Liver (tissue), 9 donors: Measurements from ENCODE around the gene WNT5A. TPM values are rescaled to one million over a fixed set of nuclear protein-coding genes. Genes with fewer than 3 reads are reported as not detected.

ENCODE experiments used
- DNase-seq: peaks from one replicate; pipeline ENCODE4 v3.0.0-alpha.2; 2017; ENCODE audit warnings: low spot score
- H3K27ac ChIP-seq, 2 donors: one replicate each; pipeline ENCODE4 v1.7.0; 2013; ENCODE audit warnings: inconsistent platforms in 2 of 2, low read length in 2 of 2, control low read depth in 1 of 2, low read depth in 1 of 2, mild to moderate bottlenecking in 1 of 2
- H3K27me3 ChIP-seq, 4 donors: one replicate each; pipeline versions ENCODE4 v1.6.1 to v1.7.0; 2013; ENCODE audit warnings: low read length in 3 of 4, inconsistent platforms in 1 of 4, mild to moderate bottlenecking in 1 of 4, moderate library complexity in 1 of 4; ENCODE audit not compliant: control insufficient read depth in 4 of 4, insufficient read depth in 4 of 4
- H3K36me3 ChIP-seq, 4 donors: one replicate each; pipeline versions ENCODE4 v1.6.1 to v1.7.0; 2013; ENCODE audit warnings: low read length in 3 of 4, mild to moderate bottlenecking in 3 of 4, low read depth in 1 of 4, moderate library complexity in 1 of 4; ENCODE audit not compliant: control insufficient read depth in 4 of 4, insufficient read depth in 3 of 4
- H3K4me1 ChIP-seq, 4 donors: one replicate each; pipeline versions ENCODE4 v1.6.1 to v1.7.0; 2013; ENCODE audit warnings: low read length in 3 of 4, mild to moderate bottlenecking in 3 of 4, moderate library complexity in 1 of 4; ENCODE audit not compliant: control insufficient read depth in 4 of 4, insufficient read depth in 4 of 4
- H3K4me3 ChIP-seq, 3 donors: one replicate each; pipeline versions ENCODE4 v1.6.1 to v1.7.0; 2013; ENCODE audit warnings: low read length in 3 of 3, control low read depth in 1 of 3, low read depth in 1 of 3, mild to moderate bottlenecking in 1 of 3
- H3K9ac ChIP-seq, 2 donors: one replicate each; pipeline ENCODE4 v1.7.0; 2013; ENCODE audit warnings: low read length in 2 of 2, mild to moderate bottlenecking in 2 of 2, moderate library complexity in 2 of 2, control low read depth in 1 of 2, low read depth in 1 of 2
- H3K9me3 ChIP-seq, 4 donors: one replicate each; pipeline versions ENCODE4 v1.6.1 to v1.7.0; 2013; ENCODE audit warnings: low read length in 3 of 4; ENCODE audit not compliant: control insufficient read depth in 4 of 4
- EGR1 ChIP-seq, 2 donors: IDR thresholded peaks; 2 replicates each; pipeline ENCODE4 v1.6.1; 2016 to 2018; ENCODE audit warnings: antibody characterized with exemption in 2 of 2, low read depth in 2 of 2
- FOXA1 ChIP-seq: IDR thresholded peaks from 2 replicates; pipeline ENCODE4 v1.6.1; 2016; ENCODE audit warnings: antibody characterized with exemption
- FOXA2 ChIP-seq: IDR thresholded peaks from 2 replicates; pipeline ENCODE4 v1.6.1; 2016; ENCODE audit warnings: antibody characterized with exemption
- GABPA ChIP-seq, 2 donors: IDR thresholded peaks in 1 of 2; conservative IDR thresholded peaks in 1 of 2; 2 replicates each; pipeline ENCODE4 v1.6.1; 2016; ENCODE audit warnings: antibody characterized with exemption in 2 of 2, mild to moderate bottlenecking in 1 of 2, moderate library complexity in 1 of 2
- HNF4A ChIP-seq, 2 donors: conservative IDR thresholded peaks; 2 replicates each; pipeline ENCODE4 v1.6.1; 2016; ENCODE audit warnings: antibody characterized with exemption in 2 of 2, mild to moderate bottlenecking in 2 of 2
- HNF4G ChIP-seq: IDR thresholded peaks from 2 replicates; pipeline ENCODE4 v1.6.1; 2016; ENCODE audit warnings: antibody characterized with exemption
- JUND ChIP-seq, 2 donors: IDR thresholded peaks; 2 replicates each; pipeline ENCODE4 v1.6.1; 2016; ENCODE audit warnings: antibody characterized with exemption in 2 of 2
- NR2F2 ChIP-seq: IDR thresholded peaks from 2 replicates; pipeline ENCODE4 v1.6.1; 2016; ENCODE audit warnings: antibody characterized with exemption
- RAD21 ChIP-seq, 2 donors: IDR thresholded peaks; 2 replicates each; pipeline ENCODE4 v1.6.1; 2016; ENCODE audit warnings: antibody characterized with exemption in 2 of 2, mild to moderate bottlenecking in 2 of 2
- RXRA ChIP-seq, 2 donors: IDR thresholded peaks; 2 replicates each; pipeline ENCODE4 v1.6.1; 2017 to 2018; ENCODE audit warnings: antibody characterized with exemption in 2 of 2, mild to moderate bottlenecking in 1 of 2
- SP1 ChIP-seq: IDR thresholded peaks from 2 replicates; pipeline ENCODE4 v1.6.1; 2018; ENCODE audit warnings: antibody characterized with exemption, mild to moderate bottlenecking
- TAF1 ChIP-seq: conservative IDR thresholded peaks from 2 replicates; pipeline ENCODE4 v1.6.1; 2016; ENCODE audit warnings: antibody characterized with exemption, mild to moderate bottlenecking
- YY1 ChIP-seq: IDR thresholded peaks from 2 replicates; pipeline ENCODE4 v1.6.1; 2016; ENCODE audit warnings: antibody characterized with exemption, mild to moderate bottlenecking
- WGBS: extraction: QIAGEN DNeasy Blood & Tissue Kit; methylation state at CpG from one replicate; pipeline ENCODE4 v1.1.7; 2013; 5-methylcytosine and 5-hydroxymethylcytosine counted together
- polyA plus RNA-seq, 2 donors: library from polyadenylated mRNA; stranded (reverse) in 1 of 2; unstranded in 1 of 2; fragments of 200-250 nt in 1 of 2; fragments of >200 nt in 1 of 2; fragmentation: Nextera tagmentation in 1 of 2; extraction: Ambion mirVana in 1 of 2; gene quantifications; one replicate each; pipeline versions ENCODE4 v1.2.1 to v1.2.3, GENCODE V29; 2013 to 2015
- total RNA-seq, 2 donors: library from RNA; depleted of rRNA; stranded (reverse); fragments of >200 nt; gene quantifications; one replicate each; pipeline ENCODE4 v1.2.3, GENCODE V29; 2014
- TF ChIP-seq, protein P1 (sequence below): IDR thresholded peaks from 2 replicates; pipeline ENCODE4 v1.6.1; 2016; ENCODE audit warnings: antibody characterized with exemption
- TF ChIP-seq, protein P2 (sequence below): IDR thresholded peaks from 2 replicates; pipeline ENCODE4 v1.6.1; 2016; ENCODE audit warnings: antibody characterized with exemption, mild to moderate bottlenecking
- TF ChIP-seq, protein P3 (sequence below): IDR thresholded peaks from 2 replicates; pipeline ENCODE4 v1.6.1; 2016; ENCODE audit warnings: antibody characterized with exemption
- TF ChIP-seq, protein P4 (sequence below): fragments of 150-350 bp; IDR thresholded peaks from 2 replicates; pipeline ENCODE4 v1.5.1; 2017; ENCODE audit warnings: improper control_type of control experiment, low read depth, low read length; ENCODE audit not compliant: missing input control
- TF ChIP-seq, protein P5 (sequence below): IDR thresholded peaks from 2 replicates; pipeline ENCODE4 v1.6.1; 2016; ENCODE audit warnings: antibody characterized with exemption
- donor health status: healthy.
- donor health status: healthy.
- donor health status: healthy.
- donor health status: healthy.
- donor health status: healthy.

WNT5A gene
- total and polyA plus RNA-seq, 4 donors: 0.18 to 1.3 (median 0.66) TPM

DNA sequence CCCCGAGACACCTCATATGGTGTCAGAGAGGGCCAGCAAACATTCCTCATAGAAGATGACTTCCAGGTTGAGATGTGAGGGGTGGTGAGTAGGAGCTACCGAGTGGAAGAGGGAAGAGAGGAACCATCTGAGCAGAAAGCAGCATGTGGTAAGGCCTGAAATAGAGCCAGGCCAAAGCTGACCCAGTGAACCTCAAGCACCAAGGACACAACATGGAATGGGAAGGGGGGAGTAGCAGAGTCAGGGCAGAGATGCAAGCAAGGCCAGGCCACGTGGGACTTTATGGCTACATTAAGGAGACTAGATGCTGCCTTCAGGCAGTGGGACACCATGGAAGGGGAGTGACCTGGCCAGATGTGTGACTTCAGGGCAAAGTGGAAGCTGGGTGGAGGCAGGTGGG is 38.3 kb upstream of the WNT5A start:
- 62% methylated on average over 3 of the region's 3 CpGs for WGBS
- no peak overlapping the region for H3K27ac ChIP-seq
- no peak for DNase-seq
- no peaks in the 10 kb centered on the region for H3K27me3 ChIP-seq
- TF ChIP-seq, protein P1, sequence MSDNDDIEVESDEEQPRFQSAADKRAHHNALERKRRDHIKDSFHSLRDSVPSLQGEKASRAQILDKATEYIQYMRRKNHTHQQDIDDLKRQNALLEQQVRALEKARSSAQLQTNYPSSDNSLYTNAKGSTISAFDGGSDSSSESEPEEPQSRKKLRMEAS: no peak
- TF ChIP-seq, protein P2, sequence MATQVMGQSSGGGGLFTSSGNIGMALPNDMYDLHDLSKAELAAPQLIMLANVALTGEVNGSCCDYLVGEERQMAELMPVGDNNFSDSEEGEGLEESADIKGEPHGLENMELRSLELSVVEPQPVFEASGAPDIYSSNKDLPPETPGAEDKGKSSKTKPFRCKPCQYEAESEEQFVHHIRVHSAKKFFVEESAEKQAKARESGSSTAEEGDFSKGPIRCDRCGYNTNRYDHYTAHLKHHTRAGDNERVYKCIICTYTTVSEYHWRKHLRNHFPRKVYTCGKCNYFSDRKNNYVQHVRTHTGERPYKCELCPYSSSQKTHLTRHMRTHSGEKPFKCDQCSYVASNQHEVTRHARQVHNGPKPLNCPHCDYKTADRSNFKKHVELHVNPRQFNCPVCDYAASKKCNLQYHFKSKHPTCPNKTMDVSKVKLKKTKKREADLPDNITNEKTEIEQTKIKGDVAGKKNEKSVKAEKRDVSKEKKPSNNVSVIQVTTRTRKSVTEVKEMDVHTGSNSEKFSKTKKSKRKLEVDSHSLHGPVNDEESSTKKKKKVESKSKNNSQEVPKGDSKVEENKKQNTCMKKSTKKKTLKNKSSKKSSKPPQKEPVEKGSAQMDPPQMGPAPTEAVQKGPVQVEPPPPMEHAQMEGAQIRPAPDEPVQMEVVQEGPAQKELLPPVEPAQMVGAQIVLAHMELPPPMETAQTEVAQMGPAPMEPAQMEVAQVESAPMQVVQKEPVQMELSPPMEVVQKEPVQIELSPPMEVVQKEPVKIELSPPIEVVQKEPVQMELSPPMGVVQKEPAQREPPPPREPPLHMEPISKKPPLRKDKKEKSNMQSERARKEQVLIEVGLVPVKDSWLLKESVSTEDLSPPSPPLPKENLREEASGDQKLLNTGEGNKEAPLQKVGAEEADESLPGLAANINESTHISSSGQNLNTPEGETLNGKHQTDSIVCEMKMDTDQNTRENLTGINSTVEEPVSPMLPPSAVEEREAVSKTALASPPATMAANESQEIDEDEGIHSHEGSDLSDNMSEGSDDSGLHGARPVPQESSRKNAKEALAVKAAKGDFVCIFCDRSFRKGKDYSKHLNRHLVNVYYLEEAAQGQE: no peak
- no peak for TF ChIP-seq RXRA (IDR thresholded peaks at IDR 0.05)
- no peaks in the 10 kb centered on the region for H3K36me3 ChIP-seq
- H3K9me3 ChIP-seq: no peaks in the 10 kb centered on the region
- H3K4me3 ChIP-seq: no peak overlapping the region
- H3K4me1 ChIP-seq: peaks cover 2 to 55% (median 48%) of the 10 kb centered on the region in 4 donors
- H3K9ac ChIP-seq: no peak overlapping the region

DNA sequence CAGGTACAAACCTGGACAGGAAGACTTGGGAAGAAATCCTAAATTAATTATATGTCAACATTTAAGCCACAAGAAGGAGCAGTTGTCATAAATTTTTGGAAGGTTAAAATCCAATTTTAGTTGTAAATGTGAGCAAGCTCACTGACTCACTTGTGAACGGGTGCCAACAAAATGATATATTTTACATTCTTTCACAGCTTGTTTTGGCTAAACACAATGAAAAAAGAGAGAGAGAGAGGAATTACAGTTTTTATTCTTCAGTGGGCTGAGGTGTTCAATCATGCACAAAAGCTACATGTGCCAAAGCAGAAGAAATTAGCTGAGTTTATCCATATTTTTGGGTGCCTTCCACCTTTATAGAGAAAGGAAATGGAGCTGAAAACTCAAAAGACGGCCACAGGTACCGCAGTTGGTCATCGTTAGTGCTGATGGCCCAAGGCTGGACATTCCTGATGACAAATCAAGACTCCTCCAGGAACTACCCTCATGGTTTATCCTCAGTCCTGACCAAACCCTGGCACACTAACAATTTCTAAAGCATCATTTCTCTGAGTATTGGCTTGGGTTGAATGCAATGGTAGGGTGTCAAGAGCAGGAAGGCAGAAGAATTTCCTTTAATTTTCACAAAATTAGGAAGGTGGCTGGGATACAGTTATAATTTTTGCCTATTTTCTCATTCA is 37.6 kb upstream of the WNT5A start:
- no peak for DNase-seq
- no peaks in the 10 kb centered on the region for H3K9me3 ChIP-seq
- H3K4me3 ChIP-seq: no peak overlapping the region
- TF ChIP-seq, protein P2: no peak
- TF ChIP-seq TAF1: no peak
- TF ChIP-seq, protein P1: no peak
- no peak for TF ChIP-seq RXRA (IDR thresholded peaks at IDR 0.05)
- no peak for TF ChIP-seq HNF4A (conservative IDR thresholded peaks at IDR 0.05)
- no peak for TF ChIP-seq EGR1 (IDR thresholded peaks at IDR 0.05; ENCODE audit: low read depth in 2 of 2)
- TF ChIP-seq FOXA2: no peak
- TF ChIP-seq YY1: no peak
- TF ChIP-seq HNF4G: no peak
- TF ChIP-seq, protein P3, sequence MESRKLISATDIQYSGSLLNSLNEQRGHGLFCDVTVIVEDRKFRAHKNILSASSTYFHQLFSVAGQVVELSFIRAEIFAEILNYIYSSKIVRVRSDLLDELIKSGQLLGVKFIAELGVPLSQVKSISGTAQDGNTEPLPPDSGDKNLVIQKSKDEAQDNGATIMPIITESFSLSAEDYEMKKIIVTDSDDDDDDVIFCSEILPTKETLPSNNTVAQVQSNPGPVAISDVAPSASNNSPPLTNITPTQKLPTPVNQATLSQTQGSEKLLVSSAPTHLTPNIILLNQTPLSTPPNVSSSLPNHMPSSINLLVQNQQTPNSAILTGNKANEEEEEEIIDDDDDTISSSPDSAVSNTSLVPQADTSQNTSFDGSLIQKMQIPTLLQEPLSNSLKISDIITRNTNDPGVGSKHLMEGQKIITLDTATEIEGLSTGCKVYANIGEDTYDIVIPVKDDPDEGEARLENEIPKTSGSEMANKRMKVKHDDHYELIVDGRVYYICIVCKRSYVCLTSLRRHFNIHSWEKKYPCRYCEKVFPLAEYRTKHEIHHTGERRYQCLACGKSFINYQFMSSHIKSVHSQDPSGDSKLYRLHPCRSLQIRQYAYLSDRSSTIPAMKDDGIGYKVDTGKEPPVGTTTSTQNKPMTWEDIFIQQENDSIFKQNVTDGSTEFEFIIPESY: no peak
- TF ChIP-seq, protein P4, sequence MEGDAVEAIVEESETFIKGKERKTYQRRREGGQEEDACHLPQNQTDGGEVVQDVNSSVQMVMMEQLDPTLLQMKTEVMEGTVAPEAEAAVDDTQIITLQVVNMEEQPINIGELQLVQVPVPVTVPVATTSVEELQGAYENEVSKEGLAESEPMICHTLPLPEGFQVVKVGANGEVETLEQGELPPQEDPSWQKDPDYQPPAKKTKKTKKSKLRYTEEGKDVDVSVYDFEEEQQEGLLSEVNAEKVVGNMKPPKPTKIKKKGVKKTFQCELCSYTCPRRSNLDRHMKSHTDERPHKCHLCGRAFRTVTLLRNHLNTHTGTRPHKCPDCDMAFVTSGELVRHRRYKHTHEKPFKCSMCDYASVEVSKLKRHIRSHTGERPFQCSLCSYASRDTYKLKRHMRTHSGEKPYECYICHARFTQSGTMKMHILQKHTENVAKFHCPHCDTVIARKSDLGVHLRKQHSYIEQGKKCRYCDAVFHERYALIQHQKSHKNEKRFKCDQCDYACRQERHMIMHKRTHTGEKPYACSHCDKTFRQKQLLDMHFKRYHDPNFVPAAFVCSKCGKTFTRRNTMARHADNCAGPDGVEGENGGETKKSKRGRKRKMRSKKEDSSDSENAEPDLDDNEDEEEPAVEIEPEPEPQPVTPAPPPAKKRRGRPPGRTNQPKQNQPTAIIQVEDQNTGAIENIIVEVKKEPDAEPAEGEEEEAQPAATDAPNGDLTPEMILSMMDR: no peak
- TF ChIP-seq NR2F2: no peak
- no peak for TF ChIP-seq JUND (IDR thresholded peaks at IDR 0.05)
- TF ChIP-seq GABPA (IDR thresholded peaks at IDR 0.05 in 1 of 2, conservative IDR thresholded peaks at IDR 0.05 in 1 of 2): no peak
- TF ChIP-seq, protein P5, sequence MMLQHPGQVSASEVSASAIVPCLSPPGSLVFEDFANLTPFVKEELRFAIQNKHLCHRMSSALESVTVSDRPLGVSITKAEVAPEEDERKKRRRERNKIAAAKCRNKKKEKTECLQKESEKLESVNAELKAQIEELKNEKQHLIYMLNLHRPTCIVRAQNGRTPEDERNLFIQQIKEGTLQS: no peak
- TF ChIP-seq RAD21 (IDR thresholded peaks at IDR 0.05): no peak
- no peak for TF ChIP-seq FOXA1
- no peak for TF ChIP-seq SP1
- H3K9ac ChIP-seq: no peak overlapping the region
- H3K4me1 ChIP-seq: peaks cover 2 to 55% (median 48%) of the 10 kb centered on the region in 4 donors
- no peak overlapping the region for H3K27ac ChIP-seq
- no peaks in the 10 kb centered on the region for H3K36me3 ChIP-seq
- WGBS: 94% methylated on average over 4 of the region's 4 CpGs
- no peaks in the 10 kb centered on the region for H3K27me3 ChIP-seq
